Neuronal stem cell (in vitro differentiated cells): Measurements from ENCODE around the gene DPYSL3.

Experiments
- DNase-seq: peaks from one replicate; pipeline ENCODE4 v3.0.0-alpha.2; 2013; ENCODE audit warnings: low spot score
- H2AFZ ChIP-seq: one replicate; pipeline ENCODE4 v1.6.1; 2013; ENCODE audit warnings: mild to moderate bottlenecking, low read length, inconsistent platforms
- H2AK5ac ChIP-seq: 2 replicates; pipeline ENCODE4 v1.6.1; 2013; ENCODE audit warnings: low read depth, mild to moderate bottlenecking, inconsistent platforms, low read length, moderate library complexity, mixed read lengths
- H2BK120ac ChIP-seq: 2 replicates; pipeline ENCODE4 v1.6.1; 2013; ENCODE audit warnings: low read depth, mild to moderate bottlenecking, inconsistent platforms, low read length, moderate library complexity, mixed read lengths
- H2BK12ac ChIP-seq: one replicate; pipeline ENCODE4 v1.6.1; 2013; ENCODE audit warnings: low read length, inconsistent platforms
- H2BK15ac ChIP-seq: 2 replicates; pipeline ENCODE4 v1.6.1; 2013; ENCODE audit warnings: mild to moderate bottlenecking, low read length, inconsistent platforms, mixed read lengths
- H2BK5ac ChIP-seq: one replicate; pipeline ENCODE4 v1.6.1; 2013; ENCODE audit warnings: inconsistent platforms, mild to moderate bottlenecking, low read length, moderate library complexity
- H3K14ac ChIP-seq: one replicate; pipeline ENCODE4 v1.6.1; 2013; ENCODE audit warnings: low read length, inconsistent platforms
- H3K18ac ChIP-seq: 2 replicates; pipeline ENCODE4 v1.6.1; 2013; ENCODE audit warnings: low read length, inconsistent platforms
- H3K23ac ChIP-seq: 2 replicates; pipeline ENCODE4 v1.6.1; 2013; ENCODE audit warnings: low read depth, mild to moderate bottlenecking, mixed read lengths, low read length, inconsistent platforms; ENCODE audit not compliant: poor library complexity
- H3K27ac ChIP-seq: replicated peaks from 3 replicates; pipeline ENCODE4 v1.5.1; 2013; ENCODE audit warnings: low read length, inconsistent platforms
- H3K27me3 ChIP-seq, 3 experiments: 2 replicates each; pipeline ENCODE4 v1.6.1; 2013; ENCODE audit warnings: low read length in 3 of 3, mild to moderate bottlenecking in 2 of 3, inconsistent platforms in 1 of 3, low read depth in 1 of 3, mixed read lengths in 1 of 3, moderate library complexity in 1 of 3; ENCODE audit not compliant: control insufficient read depth in 3 of 3, insufficient read depth in 3 of 3
- H3K36me3 ChIP-seq, 2 donors: replicated peaks in 1 of 2; 2 replicates each; pipeline ENCODE4 v1.6.1; 2013; ENCODE audit warnings: low read length in 2 of 2; ENCODE audit not compliant: control insufficient read depth in 2 of 2, insufficient read depth in 2 of 2
- H3K4ac ChIP-seq: 2 replicates; pipeline ENCODE4 v1.6.1; 2013; ENCODE audit warnings: inconsistent platforms, mild to moderate bottlenecking, low read length, moderate library complexity
- H3K4me1 ChIP-seq, 2 donors: 1 replicate in 1 of 2; 2 replicates in 1 of 2; pipeline ENCODE4 v1.6.1; 2013; ENCODE audit warnings: low read length in 2 of 2, low read depth in 1 of 2; ENCODE audit not compliant: control insufficient read depth in 2 of 2, insufficient read depth in 1 of 2
- H3K4me2 ChIP-seq: one replicate; pipeline ENCODE4 v1.6.1; 2013; ENCODE audit warnings: mild to moderate bottlenecking, low read length, inconsistent platforms; ENCODE audit not compliant: insufficient read depth, poor library complexity, severe bottlenecking
- H3K4me3 ChIP-seq, 2 donors: 2 replicates each; pipeline ENCODE4 v1.5.1; 2013; ENCODE audit warnings: low read length in 2 of 2, mild to moderate bottlenecking in 2 of 2, inconsistent platforms in 1 of 2, moderate library complexity in 1 of 2
- H3K79me1 ChIP-seq: one replicate; pipeline ENCODE4 v1.6.1; 2013; ENCODE audit warnings: low read depth, mild to moderate bottlenecking, inconsistent platforms, low read length, moderate library complexity
- H3K9ac ChIP-seq: one replicate; pipeline ENCODE4 v1.6.1; 2013; ENCODE audit warnings: mild to moderate bottlenecking, low read depth, low read length, inconsistent platforms; ENCODE audit not compliant: poor library complexity
- H3K9me3 ChIP-seq, 2 donors: replicated peaks in 1 of 2; 2 replicates each; pipeline versions ENCODE3 to v1.6.1; 2013; ENCODE audit warnings: low read length in 2 of 2, mild to moderate bottlenecking in 2 of 2, inconsistent platforms in 1 of 2, low read depth in 1 of 2, mixed read lengths in 1 of 2, moderate library complexity in 1 of 2; ENCODE audit not compliant: control insufficient read depth in 2 of 2, insufficient read depth in 1 of 2
- H4K8ac ChIP-seq: one replicate; pipeline ENCODE4 v1.6.1; 2013; ENCODE audit warnings: low read depth, mild to moderate bottlenecking, inconsistent platforms, low read length, moderate library complexity
- H4K91ac ChIP-seq: one replicate; pipeline ENCODE4 v1.6.1; 2013; ENCODE audit warnings: low read length, low read depth, mild to moderate bottlenecking, inconsistent platforms; ENCODE audit not compliant: poor library complexity
- WGBS, 2 donors: extraction: QIAGEN DNeasy Blood & Tissue Kit; methylation state at CpG; one replicate each; pipeline ENCODE4 v1.1.7; 2013; ENCODE audit warnings: missing lambda C conversion rate in 2 of 2, mixed read lengths in 1 of 2; ENCODE audit not compliant: insufficient read length in 2 of 2, insufficient replicate concordance in 1 of 2; ENCODE audit errors: extremely low coverage in 2 of 2; 5-methylcytosine and 5-hydroxymethylcytosine counted together

The DPYSL3 gene

GRCh38 chr5:147361441-147362175 is 148.3 kb downstream of the DPYSL3 start:
- Histone ChIP-seq H3K23ac (no peak overlapping the region), H4K8ac (no peak overlapping the region), H3K27me3 (peaks cover 0 to 11% (median 0%) of the 10 kb centered on the region in 3 experiments), H3K4ac (no peak overlapping the region), H2AK5ac (no peak overlapping the region), H3K36me3 (no peaks in the 10 kb centered on the region), H2BK15ac (no peak overlapping the region), H3K4me2 (no peak overlapping the region), H2AFZ (no peak overlapping the region), H3K4me1 (no peaks in the 10 kb centered on the region), H3K4me3 (no peak overlapping the region), H4K91ac (no peak overlapping the region), H3K9ac (no peak overlapping the region), H3K18ac (no peak overlapping the region), H3K14ac (no peak overlapping the region), H2BK12ac (no peak overlapping the region), H2BK120ac (no peak overlapping the region), H3K9me3 (no peaks in the 10 kb centered on the region), H3K79me1 (no peaks in the 10 kb centered on the region), H2BK5ac (no peak overlapping the region), H3K27ac (no peak overlapping the region)
- no CpG with 5 or more reads among the region's 4 CpGs for WGBS, 2 donors
- no peak for DNase-seq

- DNase-seq = no peak
- no peak overlapping the region for H2AK5ac ChIP-seq
- H3K79me1 ChIP-seq = no peaks in the 10 kb centered on the region
- no peak overlapping the region for H4K8ac ChIP-seq
- no peak overlapping the region for H2BK15ac ChIP-seq
- no peaks in the 10 kb centered on the region for H3K36me3 ChIP-seq
- H3K23ac ChIP-seq = no peak overlapping the region
- H2BK12ac ChIP-seq = no peak overlapping the region
- peaks cover 0 to 11% (median 0%) of the 10 kb centered on the region in 3 experiments for H3K27me3 ChIP-seq
- no peak overlapping the region for H3K4me3 ChIP-seq
- H3K9me3 ChIP-seq = no peaks in the 10 kb centered on the region
- no peak overlapping the region for H2BK120ac ChIP-seq
- no peak overlapping the region for H3K18ac ChIP-seq
- H2AFZ ChIP-seq = no peak overlapping the region
- H3K9ac ChIP-seq = no peak overlapping the region
- no peak overlapping the region for H3K4me2 ChIP-seq
- H3K4ac ChIP-seq = no peak overlapping the region
- no CpG with 5 or more reads among the region's 2 CpGs for WGBS, 2 donors
- H3K27ac ChIP-seq = no peak overlapping the region
- H4K91ac ChIP-seq = no peak overlapping the region
- H3K4me1 ChIP-seq = no peaks in the 10 kb centered on the region
- H2BK5ac ChIP-seq = no peak overlapping the region
- no peak overlapping the region for H3K14ac ChIP-seq
Observed at GRCh38 chr5:147360816-147361215, 149.1 kb downstream of the DPYSL3 start.

- no peak overlapping the region for H3K14ac ChIP-seq
- no peak overlapping the region for H2BK15ac ChIP-seq
- no peak overlapping the region for H3K4ac ChIP-seq
- no peaks in the 10 kb centered on the region for H3K4me1 ChIP-seq
- no peak overlapping the region for H3K27ac ChIP-seq
- H2BK12ac ChIP-seq = no peak overlapping the region
- H3K9me3 ChIP-seq = no peaks in the 10 kb centered on the region
- H2BK120ac ChIP-seq = no peak overlapping the region
- no peak overlapping the region for H3K18ac ChIP-seq
- WGBS, 2 donors = no CpG with 5 or more reads among the region's 2 CpGs
- no peak for DNase-seq
- no peak overlapping the region for H2BK5ac ChIP-seq
- H3K27me3 ChIP-seq = peaks cover 0 to 11% (median 0%) of the 10 kb centered on the region in 3 experiments
- no peak overlapping the region for H3K23ac ChIP-seq
- no peak overlapping the region for H3K4me3 ChIP-seq
- H2AK5ac ChIP-seq = no peak overlapping the region
- H2AFZ ChIP-seq = no peak overlapping the region
- H3K79me1 ChIP-seq = no peaks in the 10 kb centered on the region
- H3K36me3 ChIP-seq = no peaks in the 10 kb centered on the region
- H4K91ac ChIP-seq = no peak overlapping the region
- no peak overlapping the region for H3K4me2 ChIP-seq
- H3K9ac ChIP-seq = no peak overlapping the region
- H4K8ac ChIP-seq = no peak overlapping the region
Observed at GRCh38 chr5:147359581-147359980, 150.3 kb downstream of the DPYSL3 start.

GRCh38 chr5:147359101-147359500 is 150.8 kb downstream of the DPYSL3 start:
- Histone ChIP-seq H2BK12ac (no peak overlapping the region), H2BK5ac (no peak overlapping the region), H4K8ac (no peak overlapping the region), H3K4me2 (no peak overlapping the region), H3K4ac (no peak overlapping the region), H2BK15ac (no peak overlapping the region), H2AK5ac (no peak overlapping the region), H4K91ac (no peak overlapping the region), H3K4me3 (no peak overlapping the region), H2BK120ac (no peak overlapping the region), H3K27ac (no peak overlapping the region), H3K27me3 (peaks cover 0 to 11% (median 0%) of the 10 kb centered on the region in 3 experiments), H3K14ac (no peak overlapping the region), H3K9ac (no peak overlapping the region), H3K9me3 (no peaks in the 10 kb centered on the region), H3K4me1 (no peaks in the 10 kb centered on the region), H3K18ac (no peak overlapping the region), H3K36me3 (no peaks in the 10 kb centered on the region), H2AFZ (no peak overlapping the region), H3K79me1 (no peaks in the 10 kb centered on the region), H3K23ac (no peak overlapping the region)
- DNase-seq = no peak
- no CpG with 5 or more reads among the region's 1 CpG for WGBS, 2 donors
